Activated T-cell treated with anti-CD3 and anti-CD28 coated beads, Interleukin-2, amount 50 U/mL, for 48 hours (primary cell): ENCODE results near the gene USH2A.
"Not testable (repeated sequence)": the region's sequence is repeated elsewhere in the genome, so short reads cannot be mapped to it uniquely, and the experiment has no call there.

Experiments used
- DNase-seq, 2 experiments: peaks; one replicate each; pipeline ENCODE4 v3.0.0-alpha.2; 2020

USH2A gene

DNA sequence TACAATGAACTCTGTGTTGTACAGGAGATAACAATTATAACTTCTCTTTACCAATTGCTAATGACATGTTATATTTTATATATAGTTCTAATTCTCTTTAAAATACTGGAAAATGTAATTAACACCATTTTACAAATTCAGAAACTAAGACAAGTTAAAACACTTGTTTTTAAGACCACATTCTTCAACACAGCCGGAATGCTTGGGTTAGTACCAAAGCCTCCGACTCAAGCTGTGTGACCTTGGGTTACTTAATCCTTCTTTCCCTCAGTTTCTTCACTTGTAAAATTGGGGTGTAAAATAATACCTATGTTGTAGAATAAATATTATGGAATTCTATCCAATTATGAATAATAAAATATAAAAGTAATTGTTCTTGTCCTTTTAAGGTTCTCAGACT, 378.7 kb downstream of the USH2A start:
- no peak for DNase-seq

GRCh38 chr1:216034506-216034905, 388.7 kb downstream of the USH2A start:
- no peak for DNase-seq

DNA sequence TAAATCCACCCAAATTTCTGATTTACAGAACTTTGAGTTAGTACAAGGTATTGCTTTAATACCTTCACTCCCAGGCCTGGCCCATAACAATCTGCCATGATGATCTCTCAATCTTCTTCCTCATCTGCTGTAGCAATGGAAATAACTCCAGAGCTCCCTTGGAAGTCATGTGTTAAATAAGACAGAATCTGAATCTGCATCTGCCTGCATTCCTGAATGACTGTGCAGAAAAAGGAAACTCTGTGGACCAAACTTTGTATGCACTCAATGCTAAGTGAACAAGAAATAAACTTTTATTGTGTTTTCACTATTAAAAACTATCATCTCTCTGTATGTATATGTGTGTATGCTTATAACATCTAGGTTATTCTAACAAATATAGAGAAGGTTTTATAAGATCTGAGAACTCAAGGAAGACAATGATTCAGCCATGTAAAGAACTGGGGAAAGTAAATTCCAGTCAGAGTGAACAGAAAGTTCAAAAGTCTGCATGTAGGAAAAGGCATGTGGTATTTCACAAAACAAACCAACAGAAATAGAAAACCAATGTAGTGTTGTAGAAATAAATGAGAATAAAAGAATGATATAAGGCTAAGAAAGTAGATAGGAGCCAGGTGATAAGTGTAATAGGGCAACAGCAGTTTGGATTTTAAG, 390.2 kb downstream of the USH2A start:
- no peak for DNase-seq

DNA sequence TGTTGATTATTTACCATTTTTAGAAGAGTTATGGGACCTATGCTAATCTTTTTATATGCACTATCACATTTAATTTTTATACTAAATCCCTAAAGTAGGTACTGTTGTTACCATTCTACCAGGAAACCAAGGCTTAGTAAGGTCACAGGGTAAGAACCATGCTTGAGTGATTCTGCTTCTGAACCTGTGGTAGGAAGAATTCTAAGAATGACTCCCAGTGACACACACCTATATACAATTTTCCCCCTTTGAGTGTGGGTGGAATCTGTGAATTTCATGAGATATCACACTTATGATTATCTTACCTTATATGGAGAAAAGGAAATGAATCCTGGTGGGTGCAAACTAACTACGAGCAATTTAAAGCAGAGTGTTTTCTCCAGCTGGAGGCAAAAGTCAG, 391.0 kb downstream of the USH2A start:
- no peak for DNase-seq

GRCh38 chr1:216028631-216029030, 394.6 kb downstream of the USH2A start:
- no peak for DNase-seq

GRCh38 chr1:216024546-216024945, 398.7 kb downstream of the USH2A start:
- no peak for DNase-seq

DNA sequence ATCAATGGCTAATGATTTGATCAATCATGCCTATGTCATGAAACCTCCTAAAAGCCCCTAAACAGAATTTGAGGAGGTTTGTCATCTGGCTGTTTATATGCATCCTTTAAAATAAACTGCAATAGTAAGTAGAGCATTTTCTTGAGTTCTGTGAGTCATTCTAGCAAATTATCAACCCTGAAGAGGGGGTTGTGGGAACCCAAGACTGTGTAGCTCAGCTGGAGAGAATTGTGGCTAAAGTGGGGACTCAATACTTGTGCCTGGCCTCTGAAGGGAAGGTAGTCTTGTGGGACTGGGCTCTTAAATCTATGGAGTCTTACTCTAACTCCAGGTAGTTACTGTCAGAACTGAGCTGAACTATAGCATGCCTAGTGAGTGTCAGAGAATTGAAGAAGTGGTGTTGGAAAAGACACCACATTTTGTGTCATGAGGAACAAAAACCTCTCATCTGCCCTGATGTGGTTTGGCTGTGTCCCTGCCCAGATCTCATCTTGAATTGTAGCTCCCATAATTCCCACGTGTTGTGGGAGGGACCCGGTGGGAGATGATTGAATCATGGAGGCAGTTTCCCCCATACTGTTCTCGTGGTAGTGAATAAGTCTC, 402.4 kb downstream of the USH2A start:
- no peak for DNase-seq

GRCh38 chr1:216015116-216015515, 408.1 kb downstream of the USH2A start:
- DNase-seq = no peak

GRCh38 chr1:216014086-216014485, 409.2 kb downstream of the USH2A start:
- DNase-seq = no peak

DNA sequence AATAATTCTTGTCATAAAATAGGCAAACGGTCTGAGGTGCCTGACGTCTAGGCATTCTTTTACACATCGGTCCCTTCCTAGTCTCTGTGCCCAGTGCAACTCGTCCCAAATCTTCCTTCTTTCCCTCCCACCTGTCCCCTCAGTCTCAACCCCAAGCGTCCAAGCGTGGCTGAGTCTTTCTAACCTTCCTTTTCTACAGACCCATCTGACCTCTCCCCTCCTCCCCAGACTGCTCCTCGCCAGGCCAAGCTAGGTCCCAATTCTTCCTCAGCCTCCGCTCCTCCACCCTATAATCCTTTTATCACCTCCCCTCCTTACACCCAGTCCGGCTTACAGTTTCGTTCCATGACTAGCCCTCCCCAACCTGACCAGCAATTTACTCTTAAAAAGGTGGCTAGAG, 413.8 kb downstream of the USH2A start:
- not testable (repeated sequence) for DNase-seq

DNA sequence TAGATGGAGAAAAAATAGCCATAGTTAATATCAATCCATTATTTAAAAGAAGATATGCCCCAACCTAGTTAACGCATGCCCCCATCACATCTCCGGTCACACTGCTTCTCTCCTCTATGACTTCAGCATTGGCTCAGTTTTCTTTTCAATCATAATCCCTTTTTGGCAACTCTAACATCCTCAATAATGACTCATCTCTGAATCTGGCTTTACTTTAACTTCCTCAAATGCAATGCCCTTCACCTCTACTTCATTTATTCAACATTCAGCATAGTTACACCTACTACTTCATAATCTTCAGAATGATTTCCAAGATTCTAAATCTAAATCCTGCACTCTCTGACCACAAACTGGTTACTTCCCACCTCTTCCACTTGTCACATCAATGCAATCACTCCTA, 417.3 kb downstream of the USH2A start:
- DNase-seq = no peak

- DNase-seq = no peak
Measured at GRCh38 chr1:215992620-215993019, 430.6 kb downstream of the USH2A start.

DNA sequence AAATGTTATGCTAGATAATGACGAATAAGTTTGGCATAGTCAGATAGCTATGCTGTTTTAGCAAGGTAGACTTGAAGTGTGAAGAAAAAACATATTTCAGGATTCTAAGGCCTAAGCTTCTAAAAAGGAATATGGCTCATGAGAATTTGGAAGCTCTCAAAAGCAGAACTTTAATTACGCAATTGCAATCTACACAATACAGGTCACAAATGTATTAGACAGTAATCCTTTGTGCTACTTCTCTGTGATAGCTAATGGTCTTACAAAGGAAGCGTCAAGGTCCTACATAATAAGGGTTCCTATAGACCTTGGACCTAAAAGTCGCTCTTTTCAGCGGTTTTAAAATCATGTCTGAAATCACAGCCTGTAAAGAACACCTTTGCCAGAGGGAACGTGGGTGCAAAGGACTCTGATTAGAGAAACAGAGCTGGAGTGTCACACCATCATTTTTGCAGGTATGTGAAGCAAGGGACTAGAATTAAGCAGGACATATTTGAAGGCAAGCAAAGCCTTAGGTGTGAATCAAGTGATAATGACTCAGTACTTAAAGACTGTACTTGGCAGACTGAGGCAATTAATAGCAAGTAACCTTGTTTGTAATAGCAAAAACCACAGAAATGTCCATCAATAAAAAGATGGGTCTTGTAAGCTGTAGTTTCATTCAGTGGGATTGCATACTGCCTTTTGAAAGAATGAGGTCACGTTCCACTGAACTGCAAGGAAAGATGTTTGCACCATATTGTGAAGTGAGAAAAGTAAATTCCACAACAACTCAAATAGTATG, 436.0 kb downstream of the USH2A start:
- no peak for DNase-seq

DNA sequence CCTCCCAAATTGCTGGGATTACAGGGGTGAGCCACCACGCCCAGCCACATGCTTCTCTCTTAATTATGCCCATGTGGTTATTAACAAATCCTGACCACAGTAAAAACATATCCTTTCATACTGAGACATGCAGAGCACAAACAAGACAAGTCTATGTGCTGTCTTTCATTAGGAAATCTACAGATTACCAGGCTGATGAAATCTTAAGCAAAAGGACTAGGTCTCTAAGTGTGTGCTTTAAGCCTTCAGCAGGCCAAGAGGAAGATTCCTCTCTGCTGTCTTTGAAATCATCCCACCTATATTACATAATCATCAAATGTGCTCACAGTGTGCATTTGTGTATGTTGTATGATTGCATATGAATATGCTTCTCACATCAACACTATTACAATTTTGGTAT, 436.8 kb downstream of the USH2A start:
- DNase-seq = no peak

DNA sequence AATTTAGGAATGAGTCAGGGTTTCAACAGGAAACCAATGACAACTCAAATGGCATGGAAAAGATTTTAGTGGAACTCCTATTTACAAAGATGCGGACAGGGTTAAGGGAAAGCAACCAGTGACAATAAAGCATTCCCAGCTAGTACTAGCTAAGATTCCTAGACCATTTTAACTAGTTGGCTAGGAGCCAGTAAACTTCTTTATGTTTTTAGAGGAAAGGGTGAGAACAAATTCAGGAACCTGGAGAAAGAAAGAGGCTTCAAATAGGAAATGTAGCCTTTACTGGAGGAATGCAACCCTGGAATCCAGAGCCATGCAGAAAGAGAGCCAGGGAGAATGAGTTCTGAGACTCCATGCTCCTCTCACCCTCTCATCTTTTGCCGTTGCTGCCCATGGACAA, 439.6 kb downstream of the USH2A start:
- no peak for DNase-seq

- no peak for DNase-seq
Measured at GRCh38 chr1:215971793-215972441, 451.3 kb downstream of the USH2A start.

- no peak for DNase-seq
Measured at GRCh38 chr1:215970406-215970805, 452.8 kb downstream of the USH2A start.

DNA sequence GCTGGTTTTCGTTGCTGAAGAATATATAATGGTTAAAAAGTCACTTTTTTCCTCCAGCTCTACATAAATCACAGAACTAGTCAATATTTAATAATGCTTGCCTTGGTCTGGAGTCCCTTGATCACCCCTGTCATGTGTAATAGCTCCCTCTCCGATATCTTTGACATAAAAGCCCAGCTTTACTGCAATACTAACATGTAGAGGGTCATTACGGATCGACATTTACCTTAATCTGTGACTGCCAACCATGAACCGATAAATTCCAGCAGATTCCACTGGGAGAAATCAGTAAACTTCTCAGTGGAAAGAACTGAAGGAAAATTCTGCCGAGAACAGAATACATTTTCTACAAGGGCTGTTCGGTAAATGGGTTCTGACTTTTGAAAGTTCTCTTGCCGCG, 459.6 kb downstream of the USH2A start:
- no peak for DNase-seq

- DNase-seq = no peak
Measured at GRCh38 chr1:215963040-215963439, 460.2 kb downstream of the USH2A start.

GRCh38 chr1:215958841-215959240, 464.4 kb downstream of the USH2A start:
- no peak for DNase-seq

DNA sequence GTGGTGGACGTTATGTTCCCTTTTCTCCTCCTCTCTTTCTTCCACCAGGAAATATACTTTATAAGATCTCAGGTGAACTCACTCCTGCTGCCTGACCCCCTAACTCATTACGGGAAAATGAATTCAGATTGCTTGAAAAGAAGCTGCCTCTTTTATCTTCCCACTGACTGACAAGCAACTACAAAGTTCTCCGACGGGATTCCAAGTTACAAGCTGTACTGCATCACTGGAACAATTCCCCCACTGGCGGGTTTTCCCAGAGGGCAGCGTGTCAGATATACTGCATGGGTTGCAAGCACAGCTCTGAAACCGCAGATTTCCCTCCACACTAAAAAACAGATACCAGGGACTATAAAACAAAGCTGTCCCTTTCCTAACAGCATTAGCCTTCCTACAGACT, 465.6 kb downstream of the USH2A start:
- DNase-seq = no peak

DNA sequence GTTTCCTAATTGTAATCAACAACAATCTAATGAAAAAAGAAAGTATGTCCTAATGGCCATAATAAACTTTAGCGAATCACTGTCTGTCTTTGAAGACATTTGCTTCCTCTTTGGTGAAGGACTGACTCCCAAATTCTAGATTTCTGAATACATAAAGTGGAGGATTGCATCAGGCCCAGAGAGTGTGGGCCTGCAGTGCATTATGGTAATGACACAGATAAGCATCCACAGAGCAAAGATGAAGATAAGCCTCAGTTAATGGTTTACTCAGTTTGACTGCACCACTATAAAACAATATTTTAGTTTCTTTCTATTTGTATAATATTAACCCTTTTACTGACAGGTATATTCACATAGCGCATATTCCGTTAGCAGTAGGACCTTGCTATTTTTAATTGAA, 490.7 kb downstream of the USH2A start:
- DNase-seq = no peak

DNA sequence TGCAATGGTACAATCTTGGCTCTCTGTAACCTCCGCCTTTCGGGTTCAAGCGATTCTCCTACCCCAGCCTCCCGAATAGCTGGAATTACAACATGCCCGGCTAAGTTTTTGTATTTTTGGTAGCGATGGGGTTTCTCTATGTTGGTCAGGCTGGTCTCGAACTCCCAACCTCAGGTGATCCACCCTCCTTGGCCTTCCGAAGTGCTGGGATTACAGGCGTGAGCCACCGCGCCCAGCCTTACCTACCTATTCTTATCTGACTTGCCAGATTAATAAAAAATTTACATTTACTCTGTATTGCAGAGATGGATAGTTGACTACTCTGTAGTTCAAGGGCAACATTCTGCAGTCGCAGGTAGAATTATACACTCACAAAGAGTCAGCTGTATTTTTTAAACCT, 496.6 kb downstream of the USH2A start:
- DNase-seq = no peak
